ENCODE measurements around the gene FUT1. TPM values are rescaled to one million over a fixed set of nuclear protein-coding genes. Genes with fewer than 3 reads are reported as not detected.

Gene FUT1
- total and polyA plus RNA-seq, 9 of the 15 experiments (the other 6 are each of a cell fraction or from before 2014, with no cell fraction given): 2.3 to 18.5 (median 8.8) TPM

DNA sequence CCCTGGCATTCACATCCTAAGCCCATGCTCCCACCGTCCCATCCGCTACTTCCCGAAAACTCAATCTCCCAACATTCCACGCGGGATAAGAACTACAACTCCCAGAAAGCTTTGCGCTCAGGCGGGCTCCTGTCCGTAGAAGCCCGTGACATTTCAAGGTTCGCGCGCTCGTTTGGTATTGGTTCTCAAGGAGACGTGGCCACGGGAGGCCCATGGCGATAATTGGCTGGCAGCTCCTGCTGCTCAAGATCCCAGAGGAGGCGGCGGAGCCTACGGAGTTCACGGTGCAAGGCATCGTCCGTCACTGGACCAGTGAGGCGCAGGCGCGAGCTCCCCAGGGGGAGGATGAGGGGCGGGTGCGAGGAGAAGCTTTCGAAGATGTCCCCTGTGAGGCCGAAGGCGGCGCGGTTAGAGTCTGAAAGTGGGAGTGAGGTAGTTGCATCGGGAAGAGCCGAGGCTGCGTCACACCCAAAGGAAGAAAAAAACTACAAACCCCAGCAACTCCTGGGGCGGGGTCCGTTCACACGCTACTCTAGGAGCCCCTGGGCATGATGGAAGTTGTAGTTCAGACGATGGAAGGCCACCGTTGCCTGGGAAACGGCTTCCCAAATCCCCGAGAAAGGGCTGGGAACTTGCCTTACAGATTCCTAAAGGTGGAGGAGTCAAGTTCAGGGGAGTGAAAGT is 31.7 kb downstream of the FUT1 start (continued):
- TF ChIP-seq, protein P1, sequence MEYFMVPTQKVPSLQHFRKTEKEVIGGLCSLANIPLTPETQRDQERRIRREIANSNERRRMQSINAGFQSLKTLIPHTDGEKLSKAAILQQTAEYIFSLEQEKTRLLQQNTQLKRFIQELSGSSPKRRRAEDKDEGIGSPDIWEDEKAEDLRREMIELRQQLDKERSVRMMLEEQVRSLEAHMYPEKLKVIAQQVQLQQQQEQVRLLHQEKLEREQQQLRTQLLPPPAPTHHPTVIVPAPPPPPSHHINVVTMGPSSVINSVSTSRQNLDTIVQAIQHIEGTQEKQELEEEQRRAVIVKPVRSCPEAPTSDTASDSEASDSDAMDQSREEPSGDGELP (CRISPR knock-in tag; IDR thresholded peaks at IDR 0.05; ENCODE audit: borderline replicate concordance): peak; percentile 67; the same call in 1 of the 2 replicates
- no peak for TF ChIP-seq FOXA1 (IDR thresholded peaks at IDR 0.05; ENCODE audit: borderline replicate concordance)
- TF ChIP-seq FOXJ2 (tag; IDR thresholded peaks at IDR 0.05): peak; percentile 63; the same call in 1 of the 2 replicates
- TF ChIP-seq CREB1 (IDR thresholded peaks at IDR 0.05): no peak; the same call in none of the 2 replicates
- TF ChIP-seq CREB1 (CRISPR knock-in tag; IDR thresholded peaks at IDR 0.05): peak; percentile 76
- TF ChIP-seq RBFOX2 (IDR thresholded peaks at IDR 0.05; ENCODE audit: low read depth, low read length): peak; percentile 86
- TF ChIP-seq, protein P2, sequence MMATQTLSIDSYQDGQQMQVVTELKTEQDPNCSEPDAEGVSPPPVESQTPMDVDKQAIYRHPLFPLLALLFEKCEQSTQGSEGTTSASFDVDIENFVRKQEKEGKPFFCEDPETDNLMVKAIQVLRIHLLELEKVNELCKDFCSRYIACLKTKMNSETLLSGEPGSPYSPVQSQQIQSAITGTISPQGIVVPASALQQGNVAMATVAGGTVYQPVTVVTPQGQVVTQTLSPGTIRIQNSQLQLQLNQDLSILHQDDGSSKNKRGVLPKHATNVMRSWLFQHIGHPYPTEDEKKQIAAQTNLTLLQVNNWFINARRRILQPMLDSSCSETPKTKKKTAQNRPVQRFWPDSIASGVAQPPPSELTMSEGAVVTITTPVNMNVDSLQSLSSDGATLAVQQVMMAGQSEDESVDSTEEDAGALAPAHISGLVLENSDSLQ (IDR thresholded peaks at IDR 0.05): peak; percentile 98
- peak; percentile 52; the same call in 1 of the 2 replicates for TF ChIP-seq TOE1 (IDR thresholded peaks at IDR 0.05; ENCODE audit: borderline replicate concordance)
- TF ChIP-seq TOE1 (CRISPR knock-in tag; IDR thresholded peaks at IDR 0.05; ENCODE audit: borderline replicate concordance, low read depth): no peak
- TF ChIP-seq, protein P3, sequence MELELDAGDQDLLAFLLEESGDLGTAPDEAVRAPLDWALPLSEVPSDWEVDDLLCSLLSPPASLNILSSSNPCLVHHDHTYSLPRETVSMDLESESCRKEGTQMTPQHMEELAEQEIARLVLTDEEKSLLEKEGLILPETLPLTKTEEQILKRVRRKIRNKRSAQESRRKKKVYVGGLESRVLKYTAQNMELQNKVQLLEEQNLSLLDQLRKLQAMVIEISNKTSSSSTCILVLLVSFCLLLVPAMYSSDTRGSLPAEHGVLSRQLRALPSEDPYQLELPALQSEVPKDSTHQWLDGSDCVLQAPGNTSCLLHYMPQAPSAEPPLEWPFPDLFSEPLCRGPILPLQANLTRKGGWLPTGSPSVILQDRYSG (tag; conservative IDR thresholded peaks at IDR 0.05; ENCODE audit: low read depth): 0 out of 2 replicates have a peak, but pooled peaks have one; percentile 23
- TF ChIP-seq ASH1L (IDR thresholded peaks at IDR 0.05; ENCODE audit: borderline replicate concordance, low read depth, partially characterized antibody): peak; percentile 79
- TF ChIP-seq, protein P4, sequence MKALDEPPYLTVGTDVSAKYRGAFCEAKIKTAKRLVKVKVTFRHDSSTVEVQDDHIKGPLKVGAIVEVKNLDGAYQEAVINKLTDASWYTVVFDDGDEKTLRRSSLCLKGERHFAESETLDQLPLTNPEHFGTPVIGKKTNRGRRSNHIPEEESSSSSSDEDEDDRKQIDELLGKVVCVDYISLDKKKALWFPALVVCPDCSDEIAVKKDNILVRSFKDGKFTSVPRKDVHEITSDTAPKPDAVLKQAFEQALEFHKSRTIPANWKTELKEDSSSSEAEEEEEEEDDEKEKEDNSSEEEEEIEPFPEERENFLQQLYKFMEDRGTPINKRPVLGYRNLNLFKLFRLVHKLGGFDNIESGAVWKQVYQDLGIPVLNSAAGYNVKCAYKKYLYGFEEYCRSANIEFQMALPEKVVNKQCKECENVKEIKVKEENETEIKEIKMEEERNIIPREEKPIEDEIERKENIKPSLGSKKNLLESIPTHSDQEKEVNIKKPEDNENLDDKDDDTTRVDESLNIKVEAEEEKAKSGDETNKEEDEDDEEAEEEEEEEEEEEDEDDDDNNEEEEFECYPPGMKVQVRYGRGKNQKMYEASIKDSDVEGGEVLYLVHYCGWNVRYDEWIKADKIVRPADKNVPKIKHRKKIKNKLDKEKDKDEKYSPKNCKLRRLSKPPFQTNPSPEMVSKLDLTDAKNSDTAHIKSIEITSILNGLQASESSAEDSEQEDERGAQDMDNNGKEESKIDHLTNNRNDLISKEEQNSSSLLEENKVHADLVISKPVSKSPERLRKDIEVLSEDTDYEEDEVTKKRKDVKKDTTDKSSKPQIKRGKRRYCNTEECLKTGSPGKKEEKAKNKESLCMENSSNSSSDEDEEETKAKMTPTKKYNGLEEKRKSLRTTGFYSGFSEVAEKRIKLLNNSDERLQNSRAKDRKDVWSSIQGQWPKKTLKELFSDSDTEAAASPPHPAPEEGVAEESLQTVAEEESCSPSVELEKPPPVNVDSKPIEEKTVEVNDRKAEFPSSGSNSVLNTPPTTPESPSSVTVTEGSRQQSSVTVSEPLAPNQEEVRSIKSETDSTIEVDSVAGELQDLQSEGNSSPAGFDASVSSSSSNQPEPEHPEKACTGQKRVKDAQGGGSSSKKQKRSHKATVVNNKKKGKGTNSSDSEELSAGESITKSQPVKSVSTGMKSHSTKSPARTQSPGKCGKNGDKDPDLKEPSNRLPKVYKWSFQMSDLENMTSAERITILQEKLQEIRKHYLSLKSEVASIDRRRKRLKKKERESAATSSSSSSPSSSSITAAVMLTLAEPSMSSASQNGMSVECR (CRISPR knock-in tag; IDR thresholded peaks at IDR 0.05): peak; percentile 59; the same call in 1 of the 2 replicates
- TF ChIP-seq KLF6 (CRISPR knock-in tag; IDR thresholded peaks at IDR 0.05; ENCODE audit: borderline replicate concordance): no peak
- no peak for TF ChIP-seq ZNF695 (CRISPR knock-in tag; IDR thresholded peaks at IDR 0.05)
- peak; percentile 92 for TF ChIP-seq ZNF592 (IDR thresholded peaks at IDR 0.05)

Data from K562 (cell line).